ENCODE results near the gene PSMF1. TPM values are rescaled to one million over a fixed set of nuclear protein-coding genes. Genes with fewer than 3 reads are reported as not detected.

The PSMF1 gene
- total RNA-seq, 6 donors from 2014 or later: 36.7 to 158 (median 105) TPM

DNA sequence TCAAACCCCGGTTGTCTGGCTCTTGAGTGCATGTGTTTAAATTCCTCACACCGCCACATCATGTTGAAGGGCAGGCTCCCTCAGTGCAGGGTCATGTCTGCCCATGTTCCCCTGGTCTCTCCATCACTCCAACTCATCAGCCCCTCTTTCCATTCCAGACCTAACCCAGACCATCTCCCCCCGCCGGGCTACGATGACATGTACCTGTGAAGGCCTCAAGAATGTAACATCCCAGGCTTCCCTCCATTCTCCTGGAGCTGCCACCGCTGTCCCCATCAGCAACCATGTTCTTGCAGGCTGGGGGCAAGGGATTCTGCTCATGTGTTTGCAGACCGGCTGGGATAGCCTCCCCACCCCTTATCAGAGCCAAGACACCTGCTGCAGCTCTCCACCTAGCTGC lies 46.5 kb downstream of the PSMF1 start:
- TF ChIP-seq POLR2AphosphoS5 (IDR thresholded peaks at IDR 0.05): no peak
- TF ChIP-seq, protein P1, sequence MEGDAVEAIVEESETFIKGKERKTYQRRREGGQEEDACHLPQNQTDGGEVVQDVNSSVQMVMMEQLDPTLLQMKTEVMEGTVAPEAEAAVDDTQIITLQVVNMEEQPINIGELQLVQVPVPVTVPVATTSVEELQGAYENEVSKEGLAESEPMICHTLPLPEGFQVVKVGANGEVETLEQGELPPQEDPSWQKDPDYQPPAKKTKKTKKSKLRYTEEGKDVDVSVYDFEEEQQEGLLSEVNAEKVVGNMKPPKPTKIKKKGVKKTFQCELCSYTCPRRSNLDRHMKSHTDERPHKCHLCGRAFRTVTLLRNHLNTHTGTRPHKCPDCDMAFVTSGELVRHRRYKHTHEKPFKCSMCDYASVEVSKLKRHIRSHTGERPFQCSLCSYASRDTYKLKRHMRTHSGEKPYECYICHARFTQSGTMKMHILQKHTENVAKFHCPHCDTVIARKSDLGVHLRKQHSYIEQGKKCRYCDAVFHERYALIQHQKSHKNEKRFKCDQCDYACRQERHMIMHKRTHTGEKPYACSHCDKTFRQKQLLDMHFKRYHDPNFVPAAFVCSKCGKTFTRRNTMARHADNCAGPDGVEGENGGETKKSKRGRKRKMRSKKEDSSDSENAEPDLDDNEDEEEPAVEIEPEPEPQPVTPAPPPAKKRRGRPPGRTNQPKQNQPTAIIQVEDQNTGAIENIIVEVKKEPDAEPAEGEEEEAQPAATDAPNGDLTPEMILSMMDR (IDR thresholded peaks at IDR 0.05): no peak
- no peak for TF ChIP-seq POLR2A (IDR thresholded peaks at IDR 0.05)
- no peak for TF ChIP-seq EP300 (IDR thresholded peaks at IDR 0.05)

DNA sequence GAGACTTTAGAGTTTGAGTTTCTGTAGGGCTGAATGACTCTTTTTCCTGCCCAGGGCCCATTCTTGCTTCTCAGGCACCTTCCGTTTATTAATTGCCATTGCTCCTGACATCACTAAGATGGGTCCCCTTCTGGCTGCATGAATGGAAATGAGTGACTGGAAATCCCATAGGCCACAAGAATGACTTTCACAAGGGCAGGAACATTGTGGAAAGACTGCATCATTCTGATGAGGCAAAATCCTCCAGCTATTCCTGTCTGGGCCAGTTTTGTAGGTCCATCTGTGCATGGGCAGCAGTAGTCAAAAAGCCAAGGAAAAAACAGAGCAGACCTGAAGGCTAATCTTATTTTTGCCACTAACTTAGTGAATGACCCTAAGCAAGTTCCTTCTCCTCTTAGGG lies 47.1 kb downstream of the PSMF1 start:
- TF ChIP-seq, protein P1 (IDR thresholded peaks at IDR 0.05): no peak
- no peak for TF ChIP-seq POLR2A (IDR thresholded peaks at IDR 0.05)
- TF ChIP-seq POLR2AphosphoS5 (IDR thresholded peaks at IDR 0.05): no peak
- no peak for TF ChIP-seq EP300 (IDR thresholded peaks at IDR 0.05)
- no peak for DNase-seq
- Histone ChIP-seq H3K4me1 (no peaks in the 10 kb centered on the region), H3K36me3 (peaks cover 47 to 100% (median 77%) of the 10 kb centered on the region in 4 donors), H3K4me3 (no peak overlapping the region), H3K27ac (no peak overlapping the region), H3K27me3 (no peaks in the 10 kb centered on the region), H3K9me3 (no peaks in the 10 kb centered on the region)
- WGBS, 2 donors: 92 to 94% methylated on average over 1 of the region's 1 CpG
- no peak for ATAC-seq (ENCODE audit: low FRiP score in 2 of 2)

More for the DNA sequence above, 46.5 kb downstream of the PSMF1 start:
- Histone ChIP-seq H3K4me1 (no peaks in the 10 kb centered on the region), H3K27ac (no peak overlapping the region), H3K4me3 (no peak overlapping the region), H3K36me3 (peaks cover 44 to 100% (median 78%) of the 10 kb centered on the region in 4 donors), H3K9me3 (no peaks in the 10 kb centered on the region), H3K27me3 (no peaks in the 10 kb centered on the region)
- DNase-seq: no peak
- no peak for ATAC-seq (ENCODE audit: low FRiP score in 2 of 2)
- 96 to 99% methylated on average over 7 of the region's 7 CpGs for WGBS, 2 donors

DNA sequence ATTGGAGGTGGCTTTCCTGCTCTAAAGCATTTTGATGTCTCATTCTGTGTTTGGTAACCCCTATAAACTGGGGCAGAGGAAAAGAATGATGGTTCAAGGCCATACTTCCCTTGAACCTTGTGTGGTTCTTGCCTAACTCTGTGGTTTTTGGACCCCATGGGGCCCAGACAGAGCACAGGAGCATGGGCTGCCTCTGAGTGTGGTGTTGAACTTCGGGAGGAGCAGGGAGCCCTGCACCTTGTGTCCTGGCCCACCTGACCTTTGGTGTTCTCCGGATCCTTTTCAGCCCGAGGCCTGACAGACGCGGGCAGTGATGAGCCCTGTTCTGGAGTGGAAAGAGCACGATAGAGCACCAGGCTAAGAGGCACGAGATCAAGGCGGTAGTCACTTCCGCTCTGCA lies 47.5 kb downstream of the PSMF1 start:
- no peaks in the 10 kb centered on the region for H3K4me1 ChIP-seq
- no peaks in the 10 kb centered on the region for H3K9me3 ChIP-seq
- ATAC-seq (ENCODE audit: low FRiP score in 2 of 2): no peak
- no peaks in the 10 kb centered on the region for H3K27me3 ChIP-seq
- DNase-seq: no peak
- TF ChIP-seq EP300 (IDR thresholded peaks at IDR 0.05): no peak
- peaks cover 43 to 99% (median 77%) of the 10 kb centered on the region in 4 donors for H3K36me3 ChIP-seq
- WGBS, 2 donors: 90 to 98% methylated on average over 9 of the region's 9 CpGs
- H3K27ac ChIP-seq: no peak overlapping the region
- H3K4me3 ChIP-seq: no peak overlapping the region

DNA sequence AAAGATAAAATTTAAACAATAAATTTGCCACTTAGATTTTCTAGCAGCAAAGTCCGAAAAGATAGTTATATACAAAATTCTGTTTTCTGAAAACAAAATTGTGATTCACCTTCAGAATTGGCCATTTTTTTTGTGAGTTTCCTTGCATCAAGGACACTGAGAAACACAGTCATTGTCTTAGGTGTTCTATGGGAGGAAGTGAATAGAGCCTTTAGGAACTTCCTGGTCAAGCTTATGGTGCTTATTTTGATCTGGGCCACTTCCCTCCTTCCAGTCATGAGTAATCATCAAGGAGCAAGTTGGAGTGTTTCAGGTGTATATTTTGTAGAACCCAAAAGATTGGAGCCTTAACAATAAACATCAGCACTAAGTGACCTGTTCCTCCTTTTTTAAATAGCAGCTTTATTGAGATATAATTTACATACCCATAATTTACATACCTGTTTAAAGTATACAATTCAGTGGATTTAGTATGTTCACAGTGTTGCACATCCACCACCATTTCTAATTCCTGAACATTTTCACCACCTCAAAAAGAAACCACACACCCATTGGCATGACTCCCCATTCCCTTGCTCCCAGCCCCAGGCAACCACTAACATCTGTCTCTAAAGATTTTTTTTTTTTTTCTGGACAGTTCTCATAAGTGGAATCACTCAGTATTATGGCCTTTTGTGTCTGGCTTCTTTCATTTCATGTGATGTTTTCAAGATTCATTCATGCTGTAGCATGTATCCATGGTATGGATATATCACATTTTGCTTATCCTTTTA lies 48.7 kb downstream of the PSMF1 start:
- no peak for ATAC-seq (ENCODE audit: low FRiP score in 2 of 2)
- no peaks in the 10 kb centered on the region for H3K27me3 ChIP-seq
- TF ChIP-seq, protein P1 (IDR thresholded peaks at IDR 0.05): no peak
- TF ChIP-seq POLR2A (IDR thresholded peaks at IDR 0.05) (no peak), POLR2AphosphoS5 (IDR thresholded peaks at IDR 0.05) (no peak), EP300 (IDR thresholded peaks at IDR 0.05) (no peak)
- H3K27ac ChIP-seq: no peak overlapping the region
- no peaks in the 10 kb centered on the region for H3K9me3 ChIP-seq
- no peak for DNase-seq
- H3K4me3 ChIP-seq: no peak overlapping the region
- WGBS, 2 donors: 88 to 92% methylated on average over 1 of the region's 1 CpG
- peaks cover 35 to 99% (median 73%) of the 10 kb centered on the region in 4 donors for H3K36me3 ChIP-seq
- H3K4me1 ChIP-seq: no peaks in the 10 kb centered on the region

DNA sequence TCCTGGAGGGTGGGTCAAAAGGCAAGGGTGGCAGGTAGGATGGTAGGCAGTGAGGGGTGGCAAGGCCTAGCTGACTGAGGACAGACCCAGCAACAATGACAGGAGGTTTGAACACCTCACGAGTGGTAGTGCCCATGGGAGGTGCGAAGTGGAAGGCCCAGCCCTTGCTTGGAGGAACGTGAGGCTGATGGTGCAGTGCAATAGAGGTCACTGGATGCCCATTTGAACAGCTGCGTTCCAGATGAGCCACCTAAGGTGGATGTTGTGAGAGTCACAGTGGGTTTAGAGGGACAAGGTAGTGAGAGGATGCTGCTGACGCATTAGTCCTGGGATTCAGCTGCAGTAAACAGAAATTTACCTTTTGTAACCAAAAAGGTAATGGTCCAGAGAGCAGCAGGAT lies 50.8 kb downstream of the PSMF1 start:
- ATAC-seq (ENCODE audit: low FRiP score in 2 of 2) (no peak), DNase-seq (no peak)
- H3K27me3 ChIP-seq: no peaks in the 10 kb centered on the region
- no peaks in the 10 kb centered on the region for H3K9me3 ChIP-seq
- WGBS, 2 donors: 94 to 97% methylated on average over 5 of the region's 5 CpGs
- no peaks in the 10 kb centered on the region for H3K4me1 ChIP-seq
- H3K27ac ChIP-seq: no peak overlapping the region
- H3K36me3 ChIP-seq: peaks cover 30 to 99% (median 63%) of the 10 kb centered on the region in 4 donors
- TF ChIP-seq, protein P1 (IDR thresholded peaks at IDR 0.05): no peak
- TF ChIP-seq EP300 (IDR thresholded peaks at IDR 0.05): no peak
- no peak for TF ChIP-seq POLR2A (IDR thresholded peaks at IDR 0.05)
- TF ChIP-seq POLR2AphosphoS5 (IDR thresholded peaks at IDR 0.05): no peak
- no peak overlapping the region for H3K4me3 ChIP-seq

Data from upper lobe of left lung (tissue), 6 donors.